GM18520 (cell line): ENCODE data around the gene RELN.
"Not testable (repeated sequence)": the region's sequence is repeated elsewhere in the genome, so short reads cannot be mapped to it uniquely, and the experiment has no call there.

Source experiments
- ATAC-seq: cut with Tn5 transposase; IDR thresholded peaks from one replicate; pipeline ENCODE4 v1.9.1; 2021; ENCODE audit not compliant: unreplicated experiment

RELN gene

DNA sequence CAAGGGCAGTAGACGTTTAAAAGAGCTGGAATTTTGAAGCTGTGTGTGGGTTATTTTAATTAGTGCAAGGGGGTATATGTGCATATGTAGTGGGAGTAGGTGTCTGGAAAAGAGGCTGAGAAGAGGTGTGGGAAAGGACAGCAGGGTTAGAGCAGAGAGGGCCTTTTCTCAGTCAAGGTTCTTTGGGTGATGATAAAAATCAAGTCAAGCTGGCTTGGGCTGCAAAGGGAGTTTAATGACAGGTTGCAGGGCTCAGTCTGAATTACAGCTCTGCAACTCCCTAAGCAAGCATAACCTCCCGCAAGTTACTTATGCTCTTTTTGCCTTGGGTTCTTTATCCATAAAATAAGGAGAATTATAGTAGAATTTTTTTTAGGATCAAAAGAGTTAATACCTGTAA is 83.5 kb downstream of the RELN start:
- ATAC-seq: no peak

DNA sequence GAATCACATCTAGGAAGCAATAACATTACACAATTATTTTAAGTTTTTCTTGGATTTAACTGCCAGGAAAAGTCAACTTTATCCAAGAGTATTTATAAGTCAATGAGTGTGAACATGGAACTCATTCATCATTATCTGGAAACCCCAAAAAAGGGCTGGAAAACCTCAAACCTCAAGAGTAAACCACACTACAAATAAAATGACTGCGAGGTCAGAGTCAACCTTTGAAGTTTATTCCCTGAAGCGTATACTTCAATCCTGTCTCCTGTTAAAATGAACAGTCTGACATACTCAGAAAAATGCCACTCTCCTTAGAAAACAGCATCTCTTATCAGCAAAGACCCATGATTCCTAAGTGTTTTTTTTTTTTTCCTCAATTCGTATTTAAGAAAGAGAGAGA is 86.5 kb downstream of the RELN start:
- no peak for ATAC-seq

DNA sequence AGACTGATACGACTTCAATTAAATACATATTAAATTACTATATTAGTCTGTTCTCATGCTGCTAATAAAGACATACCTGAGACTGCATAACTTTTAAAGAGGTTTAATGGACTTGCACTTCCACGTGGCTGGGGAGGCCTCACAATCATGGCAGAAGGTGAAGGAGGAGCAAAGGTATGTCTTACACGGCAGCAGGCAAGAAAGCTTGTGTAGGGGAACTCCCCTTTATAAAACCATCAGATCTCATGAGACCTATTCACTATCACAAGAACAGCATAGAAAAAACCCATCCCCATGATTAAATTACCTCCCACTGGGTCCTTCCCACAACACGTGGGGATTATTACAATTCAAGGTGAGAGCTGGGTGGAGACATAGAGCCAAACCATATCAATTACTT is 92.6 kb downstream of the RELN start:
- not testable (repeated sequence) for ATAC-seq

DNA sequence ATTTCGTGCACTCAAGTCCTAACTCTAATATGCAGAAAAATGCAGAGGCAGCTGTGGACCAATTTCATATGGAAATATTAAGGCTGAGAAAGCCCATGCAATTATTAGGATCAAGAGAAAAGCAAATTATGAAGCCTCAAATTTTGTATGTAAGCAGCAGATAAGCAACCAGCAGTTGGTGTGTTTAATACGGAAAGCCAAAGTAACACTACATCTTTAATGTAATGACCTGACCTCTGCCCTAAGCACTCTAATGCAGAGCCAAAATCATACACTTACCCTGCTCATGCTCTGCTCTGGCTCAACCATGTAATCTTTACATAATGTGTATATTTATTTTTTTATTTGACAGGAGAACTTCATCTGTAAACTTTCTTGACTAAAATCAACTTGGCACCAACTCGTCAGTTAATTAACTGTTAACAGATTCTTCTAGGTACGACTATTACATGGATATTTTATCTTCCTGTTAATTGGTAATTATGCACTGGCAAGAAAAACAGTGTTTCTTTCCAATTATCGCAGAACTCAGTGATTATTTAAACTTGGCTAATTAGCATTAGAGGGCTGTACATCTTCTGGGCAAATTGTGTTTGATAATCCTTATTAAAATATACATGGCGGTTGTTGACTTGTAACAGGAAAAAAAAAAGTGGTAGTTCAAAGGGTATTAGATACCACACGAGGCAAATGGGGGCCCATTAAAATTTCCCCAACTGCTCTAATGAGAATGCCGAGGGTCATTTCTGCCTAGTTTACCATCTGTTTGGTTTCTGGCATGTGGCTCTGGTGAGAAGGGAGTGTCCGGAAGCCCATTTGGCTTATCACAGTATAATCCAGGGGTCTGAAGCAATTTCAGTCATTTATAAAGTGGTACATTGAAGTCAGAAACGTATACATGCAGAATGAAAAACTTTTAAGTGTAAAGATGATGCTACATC is 94.5 kb downstream of the RELN start:
- ATAC-seq: no peak

DNA sequence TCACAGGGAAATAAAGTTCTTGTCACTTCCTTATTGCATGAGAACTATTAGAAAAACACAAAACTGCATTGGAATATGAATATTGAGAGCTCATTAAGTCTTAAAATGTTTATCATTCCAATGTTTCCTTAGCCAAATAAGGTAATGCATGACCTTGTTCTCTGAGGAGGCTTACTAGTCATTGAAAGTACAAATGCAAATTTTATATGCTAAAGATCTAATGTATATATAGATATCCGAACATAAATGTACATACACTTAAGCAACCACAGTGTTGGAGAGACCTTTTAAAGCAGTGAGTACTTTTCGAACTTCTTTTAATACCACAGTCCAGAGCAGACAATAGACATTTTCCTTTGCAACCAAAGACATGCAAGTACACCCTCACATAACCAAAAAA is 96.1 kb downstream of the RELN start:
- ATAC-seq: no peak

DNA sequence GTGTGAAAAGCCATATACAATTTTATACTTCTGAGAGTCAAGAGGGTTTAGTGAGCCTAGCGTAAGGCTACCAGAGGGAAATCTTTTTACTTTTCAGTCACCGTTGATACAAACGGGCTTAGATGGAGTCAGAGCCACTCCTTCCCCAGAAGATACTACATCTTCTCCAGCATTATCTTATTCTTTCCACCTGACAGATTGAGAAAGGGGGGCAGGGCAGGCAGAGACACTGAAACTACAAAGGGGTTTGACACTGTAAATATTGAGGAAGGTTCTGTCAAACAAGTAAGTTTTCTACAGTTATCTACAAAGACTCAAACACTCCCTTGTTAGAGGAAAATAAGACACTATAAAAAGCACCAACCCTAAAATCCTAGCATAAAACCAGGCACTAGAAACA is 100.0 kb downstream of the RELN start:
- ATAC-seq: no peak

DNA sequence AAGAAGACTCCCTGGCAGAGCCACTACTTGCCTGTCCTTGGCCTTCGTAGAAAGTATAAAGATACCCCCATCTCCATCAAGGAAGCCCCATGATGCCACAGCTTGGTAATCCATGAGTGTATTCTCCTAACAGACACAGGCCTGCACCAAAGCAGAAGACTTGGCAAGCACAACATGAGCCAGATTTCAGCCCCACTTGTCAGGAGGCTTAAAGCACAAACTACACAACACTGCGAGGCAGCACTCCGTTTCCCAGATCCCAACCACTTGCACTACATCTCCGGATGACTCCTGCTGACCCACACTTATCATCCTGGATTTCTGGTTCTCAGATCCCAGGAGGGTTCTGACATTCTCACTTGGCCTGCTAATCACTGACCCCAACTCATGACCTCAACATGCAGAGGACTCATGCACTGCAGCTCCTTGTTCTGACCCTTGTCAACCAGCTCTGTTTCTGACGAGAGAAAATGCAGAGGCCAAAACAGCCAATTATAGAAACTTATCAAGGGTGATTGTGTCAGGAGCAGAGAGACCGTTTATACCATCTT is 100.8 kb downstream of the RELN start:
- ATAC-seq: no peak

DNA sequence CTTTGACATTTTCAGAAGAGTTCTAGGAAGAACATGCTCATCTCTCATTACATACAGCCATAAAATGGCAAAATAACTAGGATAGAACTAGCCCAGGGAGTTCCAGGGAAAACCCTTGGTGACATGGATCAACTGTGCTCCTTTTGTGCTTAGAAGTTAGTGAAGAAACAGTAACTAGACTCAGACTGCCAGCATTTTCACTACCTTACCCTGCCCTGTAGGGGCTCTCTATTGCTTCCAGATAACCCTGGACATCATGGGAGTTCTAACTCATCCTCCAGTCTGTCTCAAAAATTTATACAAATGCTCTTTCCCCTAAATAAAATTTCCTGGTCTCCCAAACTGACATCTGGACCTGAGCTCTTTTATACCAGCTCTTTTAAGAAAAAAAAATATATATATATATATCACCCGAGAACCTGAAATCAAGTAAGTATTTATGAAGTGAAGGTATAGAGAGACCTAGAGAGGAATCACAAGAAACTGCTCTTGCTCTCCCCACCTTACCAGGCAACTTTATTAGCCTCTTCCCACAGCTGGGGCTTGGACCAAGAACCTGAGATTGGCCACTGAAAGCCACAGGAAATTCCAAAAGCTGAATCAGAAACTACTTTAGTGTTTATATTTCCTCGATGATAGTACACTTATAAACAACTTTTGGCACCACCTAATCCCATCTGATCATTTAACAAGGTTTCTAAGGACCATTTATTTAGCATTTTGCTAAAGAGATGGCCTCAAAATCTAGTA is 101.4 kb downstream of the RELN start:
- ATAC-seq: no peak

DNA sequence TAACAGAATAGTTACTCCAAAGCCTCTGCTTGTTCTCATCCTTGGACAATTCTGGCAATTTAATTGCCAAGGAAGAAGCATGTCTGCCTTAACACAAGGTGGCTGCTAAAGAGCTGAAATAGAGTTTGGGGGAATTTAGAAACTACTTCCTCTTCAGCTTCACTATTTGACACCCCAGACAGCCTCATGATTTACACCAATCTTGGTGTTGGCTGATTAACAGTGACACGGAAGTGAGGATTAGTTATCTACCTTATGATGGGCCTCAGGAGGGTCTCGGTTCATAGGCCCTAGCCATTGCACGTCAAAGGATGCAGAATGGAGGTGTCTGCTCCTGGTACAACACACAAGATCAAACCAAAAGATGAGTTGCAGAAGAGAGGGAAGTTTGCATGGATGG is 102.4 kb downstream of the RELN start:
- ATAC-seq: no peak

DNA sequence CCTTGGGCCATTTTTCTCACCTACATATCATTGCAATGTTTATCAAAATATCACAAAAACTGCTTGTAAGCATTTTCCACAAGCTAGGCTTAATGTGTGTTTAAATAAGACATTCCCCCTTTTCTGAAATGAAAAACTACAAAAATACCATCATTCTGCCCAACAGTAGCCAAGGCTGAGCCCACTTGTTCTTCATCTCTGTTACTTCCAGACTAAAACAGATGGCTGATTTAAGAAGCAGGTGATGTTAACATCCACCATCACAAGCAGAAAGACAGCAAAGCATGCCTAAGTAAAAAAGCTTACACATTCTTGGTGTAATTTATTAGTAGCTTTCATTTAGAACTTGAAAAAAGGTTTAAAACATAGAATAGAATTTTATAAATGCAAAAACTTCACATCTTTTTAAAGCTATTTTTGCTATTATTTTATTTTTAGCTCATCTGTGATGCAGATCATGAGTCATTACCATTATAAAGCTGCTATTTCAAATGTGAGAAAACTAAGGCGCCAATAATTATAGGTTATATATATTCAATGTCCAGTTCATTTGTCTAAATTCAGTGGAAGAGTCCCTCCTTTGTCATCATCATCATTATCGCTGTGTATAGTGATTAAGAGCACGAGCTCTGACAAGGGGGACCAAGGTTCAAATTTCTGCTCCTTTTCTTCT is 109.4 kb downstream of the RELN start:
- no peak for ATAC-seq

DNA sequence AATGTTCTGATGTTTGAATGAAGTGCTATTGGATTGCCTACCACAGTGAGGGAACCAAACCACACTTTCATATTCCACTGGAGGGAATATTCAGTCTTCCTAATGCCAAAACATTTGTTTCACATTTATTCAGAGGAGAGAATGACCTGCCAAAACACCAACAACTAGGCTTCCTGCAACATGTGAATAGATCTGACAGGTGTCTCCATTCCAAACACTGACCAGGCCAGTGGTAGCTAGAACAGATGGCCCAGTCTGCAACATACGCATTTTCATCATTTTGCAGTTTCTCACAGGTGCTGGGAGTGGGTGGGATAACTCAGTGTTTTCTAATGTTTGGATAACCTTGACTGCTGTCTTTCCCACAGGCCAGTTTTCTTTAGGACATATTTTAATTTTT is 110.0 kb downstream of the RELN start:
- ATAC-seq: no peak

DNA sequence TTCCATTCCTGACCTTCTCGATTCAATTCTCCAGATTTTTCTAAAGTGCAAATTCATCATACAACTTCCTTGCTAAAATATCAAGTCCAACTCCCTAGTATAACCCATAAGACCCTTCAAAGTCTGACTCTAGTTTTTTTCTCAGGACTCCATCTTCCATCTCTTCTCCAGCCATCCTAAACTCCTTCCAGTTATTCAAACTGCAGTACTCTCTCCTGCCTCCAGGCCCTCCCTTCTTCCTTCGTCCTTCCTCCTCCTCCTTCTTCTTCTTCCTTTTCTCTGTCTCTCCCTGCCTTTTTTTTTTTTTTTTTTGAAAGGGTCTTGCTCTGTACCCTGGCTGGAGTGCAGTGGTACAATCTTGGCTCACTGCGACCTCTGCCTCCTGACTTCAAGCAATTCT is 111.9 kb downstream of the RELN start:
- no peak for ATAC-seq

DNA sequence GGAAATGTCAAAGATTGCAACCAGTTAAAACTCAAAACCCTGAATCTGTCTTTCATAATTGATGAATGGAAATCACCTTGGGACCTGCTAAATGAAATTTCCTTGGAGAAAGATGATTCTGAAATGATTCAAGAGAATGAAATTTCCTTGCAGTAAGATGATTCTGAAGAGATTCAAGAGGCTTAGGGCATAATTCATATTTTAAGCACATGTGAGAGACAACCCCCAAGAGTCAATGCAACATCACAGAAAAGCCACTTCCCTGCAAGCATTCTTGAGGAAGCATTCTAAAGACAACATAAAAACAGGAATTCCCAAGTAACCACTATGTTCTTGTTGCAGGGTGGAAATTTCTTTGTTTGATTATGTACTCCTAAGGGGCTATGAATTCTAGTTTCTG is 113.7 kb downstream of the RELN start:
- no peak for ATAC-seq

DNA sequence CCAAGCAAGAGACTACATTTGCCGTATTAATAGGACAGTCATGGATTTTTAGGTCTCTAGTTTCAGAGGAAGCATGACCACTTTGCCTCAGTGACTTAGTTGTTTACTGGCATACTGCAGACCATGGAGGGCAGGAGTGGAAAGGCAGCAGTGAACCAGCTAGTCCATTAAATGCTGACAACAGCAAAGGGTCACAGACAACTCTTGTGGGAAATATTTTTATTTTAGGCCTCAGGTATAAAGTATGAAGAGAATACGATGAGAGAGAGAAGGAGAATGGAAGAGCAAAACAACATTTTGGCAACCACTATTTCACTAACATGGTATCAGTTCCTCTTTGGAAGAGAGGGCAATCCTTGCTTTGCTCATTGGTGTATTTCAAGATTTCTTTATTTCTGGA is 118.0 kb downstream of the RELN start:
- ATAC-seq: no peak

DNA sequence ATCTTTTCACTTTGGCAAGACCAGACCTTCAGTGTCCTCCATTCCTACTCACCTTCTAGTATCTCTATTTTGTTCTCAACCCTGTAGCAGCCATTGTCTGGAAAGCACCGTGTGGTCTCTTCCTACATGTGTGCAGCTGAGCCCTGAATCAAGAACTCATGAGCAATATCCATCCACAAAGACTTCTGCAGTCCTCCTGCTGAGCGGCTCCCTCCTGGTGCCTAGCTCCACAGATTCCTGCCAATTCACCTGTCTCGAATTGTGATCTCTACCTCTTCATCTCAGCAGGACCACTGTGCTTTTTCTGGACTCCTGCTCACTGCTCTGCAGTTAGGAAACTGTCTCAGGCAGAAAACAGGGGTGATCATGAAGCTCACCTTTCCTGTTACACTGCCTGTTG is 118.8 kb downstream of the RELN start:
- ATAC-seq: no peak

DNA sequence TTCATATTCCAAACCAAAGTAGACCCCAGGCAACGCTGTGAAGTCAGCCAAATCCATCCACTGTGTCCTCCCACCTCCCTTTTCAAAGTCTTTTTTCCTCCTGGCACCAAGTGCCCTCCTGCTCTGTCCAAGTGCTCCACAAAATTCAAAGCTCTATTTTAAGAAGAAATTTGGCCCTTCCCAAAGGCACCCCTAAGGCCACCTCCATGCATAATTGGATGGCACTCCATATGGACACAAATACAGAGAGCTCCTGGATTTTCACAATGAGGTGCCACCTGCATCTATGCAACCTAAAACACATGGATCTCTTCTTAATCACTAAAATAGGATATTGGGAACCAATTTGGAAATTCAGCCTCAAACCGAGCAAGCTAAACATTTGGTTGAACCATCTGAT is 121.6 kb downstream of the RELN start:
- ATAC-seq: no peak

DNA sequence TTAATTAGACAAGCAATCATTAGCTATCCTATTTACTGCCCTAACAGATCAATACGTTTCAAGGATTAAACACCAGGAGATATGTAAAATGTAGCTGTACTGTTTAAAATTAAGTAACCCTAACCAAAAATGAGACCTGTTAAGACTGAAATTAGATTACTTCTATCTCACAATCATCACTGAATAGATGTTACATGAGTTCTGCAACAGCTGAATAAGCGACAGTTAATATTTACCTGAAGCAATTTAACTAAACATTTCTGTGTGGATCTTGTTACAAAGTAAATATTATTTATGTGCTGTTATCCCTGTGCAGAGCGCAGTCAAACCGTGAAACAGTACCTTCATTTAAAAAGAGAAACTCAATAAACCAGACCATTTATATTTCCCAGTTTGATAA is 122.5 kb downstream of the RELN start:
- no peak for ATAC-seq

DNA sequence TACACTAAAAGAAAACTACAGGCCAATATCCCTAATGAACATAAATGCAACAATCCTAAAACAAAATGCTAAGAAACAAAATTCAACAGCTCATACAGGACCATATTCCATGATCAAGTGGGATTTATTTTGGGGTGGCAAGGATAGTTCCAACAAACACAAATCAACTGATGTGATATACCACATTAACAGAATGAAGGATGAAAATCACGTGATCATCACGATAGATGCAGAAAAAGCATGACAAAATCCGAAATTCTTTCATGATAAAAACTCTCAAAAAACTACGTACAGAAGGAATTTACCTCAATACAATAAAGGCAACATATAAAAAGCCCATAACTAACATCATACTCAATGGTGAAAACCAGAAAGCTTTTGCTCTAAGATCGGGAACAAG is 124.0 kb downstream of the RELN start:
- ATAC-seq: no peak

DNA sequence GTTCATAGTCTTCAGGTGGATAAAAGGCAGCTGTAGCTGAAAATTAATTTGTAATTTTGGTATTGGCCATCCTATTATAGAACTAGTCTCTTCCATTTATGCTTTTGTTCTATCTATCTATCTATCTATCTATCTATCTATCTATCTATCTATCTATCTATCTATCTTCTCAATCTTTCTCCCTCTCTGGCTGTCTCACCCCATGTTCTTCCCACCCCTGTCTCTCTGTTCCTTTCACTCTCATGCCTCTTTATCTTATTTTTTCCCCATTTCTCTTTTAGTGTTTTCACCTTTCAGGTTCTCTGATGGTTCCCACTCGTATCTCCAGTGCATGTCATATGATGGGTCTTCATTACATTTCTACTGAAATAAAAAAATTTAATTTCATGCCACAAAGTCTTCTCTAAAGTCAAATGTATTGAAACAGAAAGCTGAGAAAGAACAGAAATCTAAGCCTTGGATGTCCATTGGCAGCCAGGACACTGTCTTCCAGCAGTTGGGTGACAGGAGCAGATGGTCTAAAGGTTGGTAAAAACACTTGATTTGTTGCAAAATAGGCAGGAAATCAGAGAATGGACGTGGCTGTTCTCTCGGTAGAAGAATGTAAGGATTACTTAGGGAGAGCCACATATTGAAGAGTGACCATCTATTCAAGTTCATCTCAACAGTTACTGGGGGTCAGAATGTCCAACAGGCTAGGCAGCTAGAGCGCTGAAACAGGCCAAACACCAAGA is 127.0 kb downstream of the RELN start:
- ATAC-seq: no peak

DNA sequence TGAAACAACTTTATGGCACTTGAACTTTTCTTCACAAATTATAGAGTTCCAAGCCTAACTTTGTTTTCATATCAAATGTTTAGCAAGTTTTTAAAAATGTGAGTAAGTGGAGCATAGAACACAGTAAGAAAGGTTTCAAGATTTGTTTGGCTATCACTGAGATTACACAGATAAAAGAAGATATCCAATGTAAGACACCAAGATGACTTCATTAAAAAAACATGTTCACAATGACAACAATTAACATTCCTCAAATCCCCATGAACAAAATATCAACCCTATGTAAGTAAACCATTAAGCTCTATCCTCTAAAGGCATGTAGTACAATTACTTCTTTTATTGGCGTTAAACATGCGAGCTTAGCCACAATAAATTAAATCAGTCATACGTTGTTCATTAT is 129.7 kb downstream of the RELN start:
- ATAC-seq: no peak

DNA sequence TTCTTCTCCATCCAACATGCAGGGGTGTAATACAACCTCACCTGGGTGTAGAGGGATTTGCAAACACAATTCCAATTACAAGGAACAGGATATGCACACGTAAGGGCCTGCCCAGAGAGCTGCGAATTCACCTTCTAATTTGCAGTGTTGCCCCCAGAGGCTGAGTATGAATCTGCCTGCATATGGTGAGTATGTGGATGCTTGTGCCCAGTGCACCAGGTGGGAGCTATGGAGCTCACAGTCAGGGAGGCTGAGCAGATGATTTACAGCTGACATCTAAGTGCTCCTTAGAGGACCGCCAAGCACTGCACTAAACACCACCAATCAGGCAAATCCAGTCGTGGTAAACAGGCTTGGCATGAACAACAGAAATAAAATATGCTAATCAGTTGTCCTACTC is 132.0 kb downstream of the RELN start:
- no peak for ATAC-seq
